ENCODE results near the gene FGGY.

FGGY gene

DNA sequence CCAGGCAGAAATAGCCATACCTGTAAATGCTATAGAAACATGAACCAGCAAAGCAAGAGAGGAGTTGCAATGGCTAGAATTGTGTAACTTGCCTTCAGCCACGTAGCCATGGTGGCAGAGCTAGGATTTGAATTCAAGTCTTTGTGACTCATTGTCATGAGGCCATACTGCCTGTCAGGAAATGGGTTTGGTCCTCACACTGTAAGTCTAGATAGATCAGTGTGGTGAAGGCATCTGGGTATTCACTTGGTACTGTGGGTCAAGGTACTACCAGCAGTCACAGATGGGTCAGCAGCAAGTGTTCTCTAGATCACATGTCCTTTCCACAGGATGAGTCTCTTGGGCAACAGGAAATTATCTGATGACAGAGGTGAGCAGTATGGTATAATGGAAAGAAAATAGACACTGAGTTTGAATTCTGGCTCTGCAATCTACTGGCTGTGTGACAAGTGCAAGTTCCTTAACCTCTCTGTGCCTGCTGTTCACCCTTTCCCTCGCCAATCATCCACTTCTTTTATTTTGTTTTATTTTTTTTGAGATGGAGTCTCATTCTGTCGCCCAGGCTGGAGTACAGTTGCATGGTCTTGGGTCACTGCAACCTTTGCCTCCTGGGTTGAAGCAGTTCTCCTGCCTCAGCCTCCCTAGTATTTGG lies 36.9 kb downstream of the FGGY start:
- DNase-seq (ENCODE audit: low read depth): peak; percentile 14
- TF ChIP-seq, protein P1, sequence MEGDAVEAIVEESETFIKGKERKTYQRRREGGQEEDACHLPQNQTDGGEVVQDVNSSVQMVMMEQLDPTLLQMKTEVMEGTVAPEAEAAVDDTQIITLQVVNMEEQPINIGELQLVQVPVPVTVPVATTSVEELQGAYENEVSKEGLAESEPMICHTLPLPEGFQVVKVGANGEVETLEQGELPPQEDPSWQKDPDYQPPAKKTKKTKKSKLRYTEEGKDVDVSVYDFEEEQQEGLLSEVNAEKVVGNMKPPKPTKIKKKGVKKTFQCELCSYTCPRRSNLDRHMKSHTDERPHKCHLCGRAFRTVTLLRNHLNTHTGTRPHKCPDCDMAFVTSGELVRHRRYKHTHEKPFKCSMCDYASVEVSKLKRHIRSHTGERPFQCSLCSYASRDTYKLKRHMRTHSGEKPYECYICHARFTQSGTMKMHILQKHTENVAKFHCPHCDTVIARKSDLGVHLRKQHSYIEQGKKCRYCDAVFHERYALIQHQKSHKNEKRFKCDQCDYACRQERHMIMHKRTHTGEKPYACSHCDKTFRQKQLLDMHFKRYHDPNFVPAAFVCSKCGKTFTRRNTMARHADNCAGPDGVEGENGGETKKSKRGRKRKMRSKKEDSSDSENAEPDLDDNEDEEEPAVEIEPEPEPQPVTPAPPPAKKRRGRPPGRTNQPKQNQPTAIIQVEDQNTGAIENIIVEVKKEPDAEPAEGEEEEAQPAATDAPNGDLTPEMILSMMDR (conservative IDR thresholded peaks at IDR 0.05; ENCODE audit: low read length): no peak
- H3K4me3 ChIP-seq (ENCODE audit: low read length): no peak overlapping the region

DNA sequence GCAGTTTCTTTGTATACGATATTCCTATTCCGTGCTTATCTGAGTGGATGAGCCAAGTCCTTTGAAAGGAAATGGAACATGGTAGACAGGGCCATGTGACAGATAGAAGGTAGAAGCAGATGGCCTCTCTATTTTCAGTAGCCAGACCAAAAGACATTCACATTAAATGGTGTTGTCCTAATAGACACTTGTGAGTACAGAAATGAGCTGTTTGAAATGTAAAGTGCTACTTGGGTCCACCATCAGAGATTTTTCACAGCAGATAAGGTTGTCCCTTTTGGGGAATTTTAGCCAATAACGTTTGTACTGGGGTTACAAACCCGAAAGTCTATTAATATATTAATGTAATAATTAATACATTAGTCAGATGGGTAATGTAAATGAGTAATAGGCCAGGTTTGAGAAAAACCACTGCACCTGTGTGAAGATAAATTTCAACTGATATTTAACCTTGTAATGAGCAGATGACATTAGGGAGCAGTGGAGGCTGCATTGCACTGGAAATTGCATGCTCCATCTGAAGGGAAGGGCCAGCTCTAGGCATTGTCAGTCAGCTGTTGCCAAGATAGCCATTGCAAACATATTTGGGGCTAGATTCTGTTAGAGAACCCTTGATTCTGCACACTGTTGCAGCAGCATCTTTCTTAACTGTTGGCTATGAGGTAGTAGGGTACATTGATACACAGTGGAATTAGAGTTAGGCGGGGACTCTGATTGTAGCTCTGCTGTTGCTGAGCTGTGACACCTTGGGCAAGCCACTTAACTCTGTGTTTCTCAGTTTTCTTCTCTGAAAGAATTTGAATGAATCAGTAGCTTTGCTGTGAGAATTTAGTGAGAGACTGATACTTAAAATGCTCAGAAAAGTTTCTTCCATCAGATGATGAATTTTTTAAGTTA lies 43.8 kb downstream of the FGGY start:
- TF ChIP-seq, protein P1 (conservative IDR thresholded peaks at IDR 0.05; ENCODE audit: low read length): no peak
- no peak for DNase-seq (ENCODE audit: low read depth)
- H3K4me3 ChIP-seq (ENCODE audit: low read length): no peak overlapping the region

DNA sequence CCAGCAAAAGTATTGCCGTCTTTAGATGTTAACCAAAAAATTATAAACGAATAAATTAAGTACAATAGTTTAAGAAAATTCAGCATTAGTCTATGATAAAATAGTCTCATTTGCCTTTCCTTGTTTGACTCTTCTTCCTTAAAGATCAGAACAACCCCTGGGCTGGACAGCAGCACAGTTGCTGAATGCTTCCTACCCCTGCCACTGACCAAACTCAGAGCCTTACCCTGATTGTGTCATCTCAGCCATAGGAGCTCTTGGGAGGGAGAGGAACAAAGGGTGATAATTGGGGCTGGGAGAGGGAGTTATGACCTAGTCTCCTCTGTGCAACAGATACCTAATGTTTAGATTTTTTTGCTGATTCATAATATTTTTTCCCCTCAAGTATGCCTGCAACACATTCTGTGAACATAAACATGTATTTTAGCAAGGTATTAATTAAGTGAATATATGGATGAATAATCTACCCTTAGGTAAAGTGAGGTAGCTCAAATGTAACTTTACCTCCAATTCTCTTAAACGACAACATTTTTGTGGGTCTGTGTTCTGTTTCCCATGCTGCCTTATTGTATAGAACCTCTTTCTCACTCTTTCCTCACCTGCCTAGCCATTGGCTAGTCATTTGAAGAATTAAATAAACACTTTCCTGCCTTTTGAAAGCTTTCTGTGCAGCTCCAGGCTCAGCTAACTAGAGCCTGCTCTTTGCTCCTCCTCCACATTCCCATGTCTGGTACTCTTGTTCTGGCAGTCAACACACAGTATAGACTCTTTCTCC lies 46.1 kb downstream of the FGGY start:
- no peak overlapping the region for H3K4me3 ChIP-seq (ENCODE audit: low read length)
- no peak for DNase-seq (ENCODE audit: low read depth)
- TF ChIP-seq, protein P1 (conservative IDR thresholded peaks at IDR 0.05; ENCODE audit: low read length): no peak

DNA sequence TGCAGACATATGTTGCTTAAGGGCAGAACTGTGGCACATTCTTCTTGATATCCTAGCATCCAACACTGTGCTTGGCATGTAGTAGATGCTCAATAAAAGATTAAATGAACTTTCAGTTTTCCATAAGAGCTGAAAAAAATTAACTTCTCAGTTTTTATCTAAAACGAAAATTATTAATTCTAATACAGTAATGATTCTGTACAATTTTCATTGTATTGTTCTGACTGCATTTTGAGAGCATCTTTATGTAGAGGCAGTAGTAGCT lies 46.6 kb downstream of the FGGY start:
- TF ChIP-seq, protein P1 (conservative IDR thresholded peaks at IDR 0.05; ENCODE audit: low read length): no peak
- no peak overlapping the region for H3K4me3 ChIP-seq (ENCODE audit: low read length)
- DNase-seq (ENCODE audit: low read depth): no peak

DNA sequence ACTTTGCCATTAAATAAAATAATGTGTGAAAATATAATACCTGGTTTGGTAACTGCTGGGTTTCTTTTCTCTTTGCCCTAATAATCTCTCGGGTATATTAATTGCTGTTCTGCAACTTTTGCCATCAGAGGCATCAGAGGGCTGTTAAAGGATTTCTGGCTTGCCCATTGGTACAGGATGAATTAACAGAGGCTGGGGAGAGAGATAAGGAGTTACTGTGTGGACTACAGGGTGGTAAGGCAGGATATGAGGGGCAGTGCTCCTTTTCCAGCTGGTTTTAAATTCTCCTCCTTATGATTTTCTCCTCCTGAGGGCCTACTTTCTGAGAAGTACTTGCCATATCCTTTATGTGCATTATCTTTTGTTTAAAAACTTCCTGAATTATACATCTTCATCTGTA lies 48.3 kb downstream of the FGGY start:
- TF ChIP-seq, protein P1 (conservative IDR thresholded peaks at IDR 0.05; ENCODE audit: low read length): no peak
- DNase-seq (ENCODE audit: low read depth): no peak
- H3K4me3 ChIP-seq (ENCODE audit: low read length): no peak overlapping the region

DNA sequence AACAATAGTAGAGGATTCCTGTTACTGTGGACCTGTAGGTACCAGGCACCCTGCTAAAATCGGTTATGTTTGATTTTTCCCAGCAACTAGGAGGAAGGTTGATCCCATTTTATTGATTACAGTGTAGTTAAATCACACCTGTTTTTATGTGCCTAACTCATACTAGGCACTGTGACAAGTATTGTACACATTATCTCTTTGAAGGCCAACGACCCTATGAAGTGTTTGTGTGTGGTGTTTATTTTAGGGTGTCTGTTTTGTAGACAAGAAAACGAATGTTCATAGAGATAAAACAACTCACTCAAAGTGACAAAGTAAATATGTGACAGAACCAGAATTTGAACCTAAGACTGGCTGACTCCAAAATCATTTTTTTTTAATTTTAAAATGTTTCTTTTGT lies 49.5 kb downstream of the FGGY start:
- no peak for DNase-seq (ENCODE audit: low read depth)
- TF ChIP-seq, protein P1 (conservative IDR thresholded peaks at IDR 0.05; ENCODE audit: low read length): no peak
- H3K4me3 ChIP-seq (ENCODE audit: low read length): no peak overlapping the region

All from AG10803 (cell line).